PC-9 (cell line): ENCODE measurements around the gene SNRPD2. TPM values are rescaled to one million over a fixed set of nuclear protein-coding genes. Genes with fewer than 3 reads are reported as not detected.

Experiments used
- microRNA-seq: library from miRNA; unstranded; fragments of <30 nt; microRNA quantifications from one replicate; pipeline ENCODE4 v1.2.0, GENCODE V29; 2021; ENCODE audit warnings: borderline number of aligned reads, borderline replicate concordance
- total RNA-seq: library from RNA; stranded (reverse); gene quantifications from 2 replicates; pipeline ENCODE4 v1.2.3, GENCODE V29; 2021

The SNRPD2 gene
- total RNA-seq, 1 experiment from 2014 or later, result 740 TPM

Small RNAs within 50 kb of the gene (microRNA-seq; reads per million reads assigned to microRNA genes)
- gene MIR330 (114 reads per million, percentile 53 among the genes with 10 or more reads in this experiment), gene MIR642A (not detected), gene MIR642B (not detected)

Other genes with a start within 250 kb of the SNRPD2 start
- gene FOSB, start 224.0 kb downstream of the SNRPD2 start, total RNA-seq, result 7.9 and 16.5 TPM in 2 replicates
- 49.6 and 50.1 TPM in 2 replicates for gene RTN2, start 194.9 kb downstream of the SNRPD2 start, total RNA-seq
- gene PPM1N, start 193.5 kb downstream of the SNRPD2 start, total RNA-seq, result 5.0 and 9.5 TPM in 2 replicates
- gene VASP, start 184.5 kb downstream of the SNRPD2 start, total RNA-seq, result 123 and 155 TPM in 2 replicates
- 10.8 and 15.2 TPM in 2 replicates for gene OPA3, start 107.2 kb downstream of the SNRPD2 start, total RNA-seq
- gene GPR4, start 89.7 kb downstream of the SNRPD2 start, total RNA-seq, result not detected in 2 replicates
- 61.7 and 68.9 TPM in 2 replicates for gene EML2, start 52.6 kb downstream of the SNRPD2 start, total RNA-seq
- gene GIPR, start 23.7 kb downstream of the SNRPD2 start, total RNA-seq, result 5.8 and 6.7 TPM in 2 replicates
- gene QPCTL, start 713 bp upstream of the SNRPD2 start, total RNA-seq, result 27.6 and 42.8 TPM in 2 replicates
- gene FBXO46, start 38.9 kb upstream of the SNRPD2 start, total RNA-seq, result 33.3 and 45.5 TPM in 2 replicates
- not detected in 2 replicates for gene MEIOSIN, start 41.5 kb upstream of the SNRPD2 start, total RNA-seq
- gene SIX5, start 77.3 kb upstream of the SNRPD2 start, total RNA-seq, result 27.6 and 31.1 TPM in 2 replicates
- gene DMPK, start 90.5 kb upstream of the SNRPD2 start, total RNA-seq, result 110 and 132 TPM in 2 replicates
- 66.7 and 71.1 TPM in 2 replicates for gene DMWD, start 100.9 kb upstream of the SNRPD2 start, total RNA-seq
- 0.38 and 0.39 TPM in 2 replicates for gene RSPH6A, start 123.4 kb upstream of the SNRPD2 start, total RNA-seq
- 85.5 and 121 TPM in 2 replicates for gene SYMPK, start 171.2 kb upstream of the SNRPD2 start, total RNA-seq
- gene FOXA3, start 172.4 kb upstream of the SNRPD2 start, total RNA-seq, result not detected in 2 replicates
- 24.7 and 29.8 TPM in 2 replicates for gene IRF2BP1, start 194.2 kb upstream of the SNRPD2 start, total RNA-seq
- 13.6 TPM in 2 replicates for gene MYPOP, start 210.7 kb upstream of the SNRPD2 start, total RNA-seq
- gene NANOS2, start 222.8 kb upstream of the SNRPD2 start, total RNA-seq, result not detected in 2 replicates